Measurements from ENCODE around the gene DTNBP1. TPM values are rescaled to one million over a fixed set of nuclear protein-coding genes. Genes with fewer than 3 reads are reported as not detected.

DTNBP1 gene
- total RNA-seq, 2 experiments from 2014 or later, result 9.8 to 28.0 TPM

GRCh38 chr6:15631432-15631831 lies 31.4 kb downstream of the DTNBP1 start:
- Histone ChIP-seq H3K9me2 (ENCODE audit: insufficient read depth, low read length) (no peaks in the 10 kb centered on the region), H2AFZ (ENCODE audit: low read length) (no peak overlapping the region), H3K79me2 (ENCODE audit: insufficient read depth, low read depth, low read length) (no peaks in the 10 kb centered on the region), H4K20me1 (ENCODE audit: insufficient read depth, low read length) (no peaks in the 10 kb centered on the region), H3K36me3 (ENCODE audit: insufficient read depth, low read length) (peaks cover 14% of the 10 kb centered on the region), H3K27ac (ENCODE audit: low read depth, low read length, poor library complexity, severe bottlenecking) (no peak overlapping the region), H3K9me3 (ENCODE audit: low read length) (no peaks in the 10 kb centered on the region), H3K4me2 (ENCODE audit: low read length) (no peak overlapping the region), H3K4me3 (ENCODE audit: low read depth, low read length, poor library complexity, severe bottlenecking) (no peak overlapping the region), H3K4me1 (ENCODE audit: insufficient read depth, low read length, poor library complexity, severe bottlenecking) (no peaks in the 10 kb centered on the region)
- no TSS peak for BruUV-seq (replicated peaks)
- DNase-seq (ENCODE audit: low spot score), result no peak
- ChIA-PET CTCF (ENCODE audit: unreplicated experiment) (no interaction called here), POLR2A (interaction anchor here (1.1 kb wide), 1 partner anchor 11 kb away, joined by 3 read pairs; no protein-coding TSS in a partner anchor)
- intact Hi-C loops (cut with micrococcal nuclease; ENCODE audit: unreplicated experiment), result no loop called here
- TF ChIP-seq EZH2phosphoT487 (IDR thresholded peaks at IDR 0.05; ENCODE audit: borderline replicate concordance, low read depth, low read length) (no peak), CTCF (conservative IDR thresholded peaks at IDR 0.05; ENCODE audit: low read length) (no peak)

- ChIA-PET CTCF (ENCODE audit: unreplicated experiment) (no interaction called here), POLR2A (interaction anchor here (0.7 to 1.3 kb wide), 2 partner anchors 10 to 571 kb away, joined by 3 read pairs; no protein-coding TSS in a partner anchor)
- Histone ChIP-seq H4K20me1 (ENCODE audit: insufficient read depth, low read length) (no peaks in the 10 kb centered on the region), H3K27ac (ENCODE audit: low read depth, low read length, poor library complexity, severe bottlenecking) (no peak overlapping the region), H3K9me3 (ENCODE audit: low read length) (no peaks in the 10 kb centered on the region), H3K9me2 (ENCODE audit: insufficient read depth, low read length) (no peaks in the 10 kb centered on the region), H3K79me2 (ENCODE audit: insufficient read depth, low read depth, low read length) (no peaks in the 10 kb centered on the region), H3K4me3 (ENCODE audit: low read depth, low read length, poor library complexity, severe bottlenecking) (no peak overlapping the region), H3K4me2 (ENCODE audit: low read length) (no peak overlapping the region), H3K4me1 (ENCODE audit: insufficient read depth, low read length, poor library complexity, severe bottlenecking) (no peaks in the 10 kb centered on the region), H3K36me3 (ENCODE audit: insufficient read depth, low read length) (peaks cover 4% of the 10 kb centered on the region), H2AFZ (ENCODE audit: low read length) (no peak overlapping the region)
- intact Hi-C loops (cut with micrococcal nuclease; ENCODE audit: unreplicated experiment), result no loop called here
- DNase-seq (ENCODE audit: low spot score), result no peak
- BruUV-seq (replicated peaks), result no TSS peak
- no peak for TF ChIP-seq EZH2phosphoT487 (IDR thresholded peaks at IDR 0.05; ENCODE audit: borderline replicate concordance, low read depth, low read length)
- no peak for TF ChIP-seq CTCF (conservative IDR thresholded peaks at IDR 0.05; ENCODE audit: low read length)
Observed at GRCh38 chr6:15630202-15630601, 32.6 kb downstream of the DTNBP1 start.

- ChIA-PET CTCF (ENCODE audit: unreplicated experiment) (no interaction called here), POLR2A (interaction anchor here (0.7 kb wide), 1 partner anchor 570 kb away, joined by 3 read pairs; no protein-coding TSS in a partner anchor)
- Histone ChIP-seq H3K27ac (ENCODE audit: low read depth, low read length, poor library complexity, severe bottlenecking) (no peak overlapping the region), H3K36me3 (ENCODE audit: insufficient read depth, low read length) (peaks cover 7% of the 10 kb centered on the region), H3K4me3 (ENCODE audit: low read depth, low read length, poor library complexity, severe bottlenecking) (no peak overlapping the region), H3K79me2 (ENCODE audit: insufficient read depth, low read depth, low read length) (no peaks in the 10 kb centered on the region), H2AFZ (ENCODE audit: low read length) (no peak overlapping the region), H3K4me1 (ENCODE audit: insufficient read depth, low read length, poor library complexity, severe bottlenecking) (no peaks in the 10 kb centered on the region), H3K9me3 (ENCODE audit: low read length) (no peaks in the 10 kb centered on the region), H3K4me2 (ENCODE audit: low read length) (no peak overlapping the region), H3K9me2 (ENCODE audit: insufficient read depth, low read length) (no peaks in the 10 kb centered on the region), H4K20me1 (ENCODE audit: insufficient read depth, low read length) (no peaks in the 10 kb centered on the region)
- TF ChIP-seq CTCF (conservative IDR thresholded peaks at IDR 0.05; ENCODE audit: low read length) (no peak), EZH2phosphoT487 (IDR thresholded peaks at IDR 0.05; ENCODE audit: borderline replicate concordance, low read depth, low read length) (no peak)
- BruUV-seq (replicated peaks), result no TSS peak
- no peak for DNase-seq (ENCODE audit: low spot score)
- intact Hi-C loops (cut with micrococcal nuclease; ENCODE audit: unreplicated experiment), result no loop called here
Observed at GRCh38 chr6:15629487-15629886, 33.3 kb downstream of the DTNBP1 start.

All from OCI-LY7 (cell line).